ENCODE results near the gene TUBB4A.
A peak's percentile ranks its signal among the peaks of the same experiment; 100 is the strongest.

The TUBB4A gene

DNA sequence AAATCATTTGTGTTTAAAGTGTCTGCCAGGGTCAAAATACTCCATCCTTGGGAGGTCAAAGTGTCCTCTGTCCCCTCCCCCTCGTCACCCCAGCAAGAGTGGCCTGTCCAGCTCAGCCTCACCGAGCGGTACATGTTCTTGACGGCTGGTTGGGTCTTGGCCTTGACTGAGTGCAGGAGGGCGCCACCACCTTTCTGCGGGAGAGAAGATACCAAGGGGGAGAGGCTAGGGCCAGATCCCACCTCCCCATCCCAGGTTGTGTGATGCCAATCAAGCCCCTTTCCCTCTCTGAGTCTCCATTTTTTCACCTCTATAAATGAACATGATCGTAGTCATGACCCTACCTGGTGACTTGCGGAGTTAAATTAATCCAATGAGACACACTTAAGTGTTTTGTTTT lies 31.9 kb downstream of the TUBB4A start:
- no peak for DNase-seq (ENCODE audit: low read depth in 1 of 2, low spot score in 1 of 2)

DNA sequence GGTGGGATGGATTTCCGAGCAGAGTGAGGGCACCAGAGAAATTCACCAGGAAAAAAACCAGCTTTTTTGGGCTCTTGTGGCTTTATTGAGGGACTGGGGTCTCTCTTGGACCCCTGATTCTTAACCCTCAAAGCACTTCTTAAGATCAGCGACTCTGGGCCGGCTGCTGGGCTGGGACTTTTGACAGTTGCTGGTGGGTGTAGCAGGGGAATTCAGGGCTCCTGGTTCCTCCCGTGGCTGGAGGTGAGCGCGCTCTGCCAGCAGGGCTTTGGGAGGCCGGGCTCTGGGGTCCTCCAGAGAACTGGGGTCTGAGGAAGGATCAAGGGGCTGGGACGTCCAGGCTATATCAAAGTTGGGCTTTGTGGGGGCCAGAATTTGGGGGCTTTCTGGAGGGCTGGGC lies 34.7 kb downstream of the TUBB4A start:
- DNase-seq (ENCODE audit: low read depth in 1 of 2, low spot score in 1 of 2), result no peak

DNA sequence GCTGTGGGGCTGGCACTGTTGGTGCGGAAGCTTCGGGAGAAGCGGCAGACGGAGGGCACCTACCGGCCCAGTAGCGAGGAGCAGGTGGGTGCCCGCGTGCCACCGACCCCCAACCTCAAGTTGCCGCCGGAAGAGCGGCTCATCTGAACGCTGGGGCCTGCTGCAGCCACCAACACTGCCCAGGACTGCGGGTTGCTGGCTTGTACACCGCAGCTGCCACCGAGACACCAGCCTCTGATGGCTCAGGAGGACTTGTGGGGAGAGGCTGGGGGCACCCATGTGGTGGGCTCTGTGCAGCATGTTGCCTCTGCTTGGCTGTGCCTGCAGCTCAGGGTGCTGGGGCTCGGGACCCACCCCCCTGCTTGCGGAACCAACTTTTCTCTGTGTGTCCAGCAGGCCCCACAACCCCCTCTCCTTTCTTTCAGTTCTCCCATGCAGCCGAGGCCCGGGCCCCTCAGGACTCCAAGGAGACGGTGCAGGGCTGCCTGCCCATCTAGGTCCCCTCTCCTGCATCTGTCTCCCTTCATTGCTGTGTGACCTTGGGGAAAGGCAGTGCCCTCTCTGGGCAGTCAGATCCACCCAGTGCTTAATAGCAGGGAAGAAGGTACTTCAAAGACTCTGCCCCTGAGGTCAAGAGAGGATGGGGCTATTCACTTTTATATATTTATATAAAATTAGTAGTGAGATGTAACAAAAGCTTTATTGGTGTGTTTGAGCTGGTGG lies 35.4 kb downstream of the TUBB4A start:
- DNase-seq (ENCODE audit: low read depth in 1 of 2, low spot score in 1 of 2), result no peak

DNA sequence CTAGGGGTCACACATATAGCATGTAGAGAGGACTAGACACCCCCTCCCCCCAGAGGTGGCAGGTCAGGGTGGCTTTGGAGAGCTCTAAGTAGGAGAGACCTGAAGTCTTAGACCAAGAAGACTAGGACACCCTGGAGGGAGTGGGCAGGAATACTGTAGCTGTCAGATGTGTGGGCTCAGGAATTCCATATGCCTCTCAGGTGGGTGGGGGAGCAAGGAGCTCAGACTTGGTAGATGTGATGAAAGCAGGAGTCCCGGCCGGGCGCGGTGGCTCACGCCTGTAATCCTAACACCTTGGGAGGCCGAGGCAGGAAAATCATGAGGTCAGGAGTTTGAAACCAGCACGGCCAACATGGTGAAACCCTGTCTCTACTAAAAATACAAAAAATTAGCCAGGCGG lies 36.4 kb downstream of the TUBB4A start:
- DNase-seq (ENCODE audit: low read depth in 1 of 2, low spot score in 1 of 2), result no peak

DNA sequence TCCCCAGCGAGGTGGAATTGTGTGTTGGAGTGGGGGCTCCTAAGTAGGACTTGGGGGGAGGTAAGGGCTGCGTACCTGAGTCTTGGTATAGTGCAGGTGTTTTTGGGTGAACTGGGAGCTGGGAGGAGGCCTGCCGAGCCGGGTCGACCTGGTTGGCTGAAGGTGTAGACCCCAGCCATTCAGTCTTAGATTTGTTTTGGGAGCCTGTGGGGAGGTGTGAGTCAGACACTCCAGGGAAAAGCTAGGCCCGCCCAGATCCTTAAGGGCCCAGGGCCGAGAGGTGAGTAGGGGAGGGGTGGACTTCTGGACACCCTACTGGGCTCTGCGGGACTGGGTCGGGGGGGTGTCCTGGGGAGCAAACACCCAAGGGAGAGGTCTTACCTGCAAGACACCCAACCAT lies 37.1 kb downstream of the TUBB4A start:
- DNase-seq (ENCODE audit: low read depth in 1 of 2, low spot score in 1 of 2), result no peak

DNA sequence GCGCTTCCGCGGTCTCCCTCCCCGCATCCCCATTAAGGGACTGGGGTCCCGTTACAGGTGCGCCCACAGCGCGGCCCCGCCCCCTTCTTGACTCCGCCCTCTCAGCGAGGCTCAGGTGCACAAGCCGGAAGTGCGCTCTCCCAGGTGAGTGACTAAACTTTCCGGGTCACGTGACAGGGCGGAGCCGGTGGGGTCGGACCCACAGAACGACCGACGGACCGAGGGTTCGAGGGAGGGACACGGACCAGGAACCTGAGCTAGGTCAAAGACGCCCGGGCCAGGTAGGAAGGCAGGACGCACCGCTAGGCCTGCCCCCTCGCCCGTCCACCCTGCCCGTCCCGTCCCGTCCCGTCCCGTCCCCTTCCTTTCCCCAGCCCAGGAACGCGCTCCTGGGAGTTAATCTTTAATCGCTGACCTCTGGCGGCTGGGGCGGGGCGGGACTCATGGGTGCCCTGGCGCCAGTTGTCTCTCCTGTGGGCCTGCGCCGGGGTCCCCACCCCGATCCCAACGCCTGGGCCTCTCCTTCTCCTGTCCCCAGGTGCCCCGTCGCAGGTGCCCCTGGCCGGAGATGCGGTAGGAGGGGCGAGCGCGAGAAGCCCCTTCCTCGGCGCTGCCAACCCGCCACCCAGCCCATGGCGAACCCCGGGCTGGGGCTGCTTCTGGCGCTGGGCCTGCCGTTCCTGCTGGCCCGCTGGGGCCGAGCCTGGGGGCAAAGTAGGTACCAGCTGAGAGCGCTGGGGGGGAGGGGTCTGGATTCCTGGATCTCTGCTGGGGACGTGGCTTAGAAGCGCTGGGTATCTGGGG lies 37.8 kb downstream of the TUBB4A start, which contains the start of gene CRB3:
TSS of gene CRB3 (plus strand) at position 202 of the 804 bp plus-strand sequence. CDS start at position 633, 431 bp downstream.
- peak in 1 of 2 donors; percentile 43 for DNase-seq (ENCODE audit: low read depth in 1 of 2, low spot score in 1 of 2)

DNA sequence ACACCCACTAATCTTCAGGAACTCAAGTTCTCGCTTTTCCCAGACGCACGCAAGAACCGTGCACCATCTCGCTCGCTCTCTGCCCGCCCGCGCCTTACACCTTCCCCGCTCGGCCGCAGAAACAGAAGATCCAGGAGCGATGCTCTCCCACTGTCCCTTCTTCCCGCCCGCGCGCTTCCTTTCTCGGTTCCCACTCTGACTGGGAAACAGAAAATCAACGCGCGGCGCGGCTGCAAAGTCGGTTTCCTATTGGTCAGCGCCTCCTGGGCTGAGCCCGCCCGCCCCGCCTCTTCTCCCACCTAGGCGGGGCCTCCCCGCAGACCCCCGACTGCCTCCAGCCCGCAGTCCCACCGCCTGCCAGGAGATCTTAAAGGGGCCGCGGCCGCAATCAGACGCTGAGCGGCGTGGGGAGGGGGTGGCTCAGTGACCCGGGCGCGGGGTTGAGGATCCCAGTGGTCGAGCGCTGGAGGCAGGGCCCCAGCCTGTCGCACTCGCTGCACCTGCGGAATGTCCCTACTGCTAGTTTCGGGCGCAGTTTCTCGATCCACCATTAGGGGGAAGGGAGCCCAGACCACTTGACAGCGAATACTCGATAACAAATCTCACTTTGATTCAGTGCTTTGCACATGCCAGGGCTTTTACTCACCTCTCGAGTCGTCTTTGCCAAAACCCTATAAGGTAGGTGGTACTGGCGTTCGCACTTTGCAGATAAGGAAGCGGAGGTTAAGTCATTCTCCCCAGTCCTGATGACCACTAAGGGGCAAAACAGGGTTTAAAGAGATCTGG lies 41.8 kb downstream of the TUBB4A start:
- DNase-seq (ENCODE audit: low read depth in 1 of 2, low spot score in 1 of 2), result peak; percentile 93 to 95

DNA sequence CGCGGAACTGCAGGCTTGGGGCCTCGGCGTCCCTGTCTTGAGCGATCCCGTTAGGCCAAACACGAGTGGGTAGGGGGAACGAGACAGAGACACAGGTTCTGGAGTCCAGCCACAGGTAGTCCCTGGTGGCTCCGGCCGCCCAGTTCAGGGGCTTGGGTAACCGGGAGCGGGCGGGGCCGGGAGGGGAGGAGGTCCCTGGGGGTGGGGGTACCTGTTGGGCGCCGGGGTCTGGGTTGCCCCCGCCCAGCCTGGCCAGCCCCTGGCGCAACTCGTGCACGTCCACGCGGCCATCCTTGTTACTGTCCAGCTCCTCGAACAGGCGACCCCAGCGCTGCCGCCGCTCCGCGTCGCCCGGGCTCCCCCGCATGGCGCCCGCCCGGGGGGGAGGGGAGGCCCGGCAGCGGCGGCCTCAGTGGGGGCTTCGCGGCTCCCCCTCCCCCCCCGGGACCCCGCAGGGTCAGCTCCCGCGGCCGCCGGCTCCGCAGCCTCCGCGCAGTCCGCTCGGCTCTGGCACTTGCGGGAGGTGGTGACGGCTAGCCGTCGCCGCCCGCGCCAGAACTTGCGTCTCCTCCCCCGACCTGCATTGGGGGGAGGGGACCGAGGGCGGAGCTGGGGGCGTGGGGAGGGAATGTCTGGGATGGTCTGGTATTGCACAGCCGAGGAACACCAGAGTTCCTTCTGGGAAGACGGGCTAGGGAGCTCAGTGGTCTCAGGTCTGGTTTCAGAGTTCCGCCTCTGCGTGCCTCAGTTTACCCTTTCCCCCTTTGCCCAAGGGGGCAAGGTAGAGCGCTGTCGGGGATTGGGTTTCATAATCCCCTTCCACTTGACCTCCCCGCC lies 42.6 kb downstream of the TUBB4A start, which contains the start of gene SLC25A23:
TSS of gene SLC25A23 (minus strand) at position 531 of the 837 bp plus-strand sequence. CDS start at position 367, 164 bp downstream.
- peak; percentile 28 to 34 for DNase-seq (ENCODE audit: low read depth in 1 of 2, low spot score in 1 of 2)

DNA sequence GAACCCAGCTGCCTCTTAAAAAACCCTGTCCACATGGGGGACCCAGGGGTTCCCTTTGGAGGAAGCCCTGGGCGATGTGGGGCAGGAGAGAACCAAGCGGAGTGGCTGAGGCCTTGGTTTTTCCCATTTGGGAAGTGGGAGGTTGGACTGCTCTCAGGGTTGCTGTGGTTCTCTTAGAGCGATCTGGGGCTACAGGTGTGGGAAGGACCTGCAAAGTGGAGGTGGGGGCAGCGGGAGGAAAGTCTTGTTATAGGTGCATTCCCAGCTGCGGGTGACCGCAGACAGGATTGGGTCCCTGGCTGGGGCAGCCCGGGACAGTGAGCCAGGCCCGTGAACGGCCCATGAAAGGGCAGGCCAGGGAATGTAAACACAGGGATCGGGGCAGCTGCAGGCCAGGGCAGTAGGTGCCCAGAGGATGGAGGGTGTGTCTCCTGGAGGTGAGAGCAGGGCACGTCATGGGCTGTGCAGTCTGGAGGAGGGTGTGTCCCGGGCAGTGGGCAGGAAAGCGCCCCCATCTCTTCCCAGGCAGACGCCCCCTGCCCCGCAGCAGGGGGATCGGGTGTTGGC lies 43.3 kb downstream of the TUBB4A start:
- DNase-seq (ENCODE audit: low read depth in 1 of 2, low spot score in 1 of 2), result no peak

DNA sequence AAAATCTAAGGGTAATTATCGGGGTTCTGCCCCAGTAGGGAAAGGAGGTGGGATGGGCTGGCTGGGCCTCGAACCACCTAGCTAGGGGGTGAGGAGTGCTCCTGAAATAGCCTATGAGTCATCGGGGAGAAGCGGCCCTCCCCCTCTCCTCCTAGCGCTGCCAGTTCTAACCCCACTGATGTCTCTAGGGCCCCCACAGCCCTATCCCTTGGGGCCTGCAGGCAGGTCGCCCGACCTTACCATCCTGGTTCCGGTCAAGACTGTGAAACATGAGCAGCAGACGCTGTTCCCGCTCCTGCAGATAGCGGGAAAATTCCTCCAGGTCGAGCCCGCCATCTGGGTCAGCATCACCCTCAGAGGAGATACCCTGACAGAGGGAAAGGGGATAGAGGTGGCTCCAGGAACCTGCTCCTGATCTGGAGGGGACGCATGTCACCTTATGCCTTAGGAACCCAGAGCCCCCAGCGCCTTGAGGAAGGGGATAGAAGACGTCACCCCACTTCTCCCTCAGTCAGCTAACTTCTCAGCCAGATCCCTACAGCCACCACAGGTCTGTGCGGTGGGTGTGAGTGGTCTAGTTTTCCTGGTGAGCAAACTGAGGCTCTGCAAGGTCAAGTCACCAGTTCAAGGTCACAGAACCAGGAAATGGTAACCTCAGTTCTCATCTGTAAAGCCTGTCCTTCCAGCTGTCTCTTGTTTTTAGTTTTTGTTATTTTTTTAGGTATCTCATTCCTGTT lies 44.0 kb downstream of the TUBB4A start:
- DNase-seq (ENCODE audit: low read depth in 1 of 2, low spot score in 1 of 2), result no peak

DNA sequence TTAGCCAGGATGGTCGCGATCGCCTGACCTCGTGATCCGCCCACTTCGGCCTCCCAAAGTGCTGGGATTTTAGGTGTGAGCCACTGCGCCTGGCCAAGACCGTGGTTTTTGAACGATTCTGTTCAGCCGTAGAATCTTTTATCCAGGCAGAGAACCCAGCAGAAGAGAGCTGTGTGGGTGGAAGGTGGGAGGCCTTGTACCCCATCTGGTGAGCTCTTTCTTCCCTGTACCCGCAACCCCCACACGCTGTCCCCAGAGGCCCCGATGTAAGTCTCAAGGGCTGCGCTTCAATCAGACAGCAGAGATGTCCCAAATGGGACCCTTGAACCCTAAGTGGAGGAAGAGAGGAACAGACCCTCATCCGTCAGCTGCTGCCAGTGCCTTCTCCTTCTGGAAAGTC lies 46.2 kb downstream of the TUBB4A start:
- DNase-seq (ENCODE audit: low read depth in 1 of 2, low spot score in 1 of 2), result no peak

DNA sequence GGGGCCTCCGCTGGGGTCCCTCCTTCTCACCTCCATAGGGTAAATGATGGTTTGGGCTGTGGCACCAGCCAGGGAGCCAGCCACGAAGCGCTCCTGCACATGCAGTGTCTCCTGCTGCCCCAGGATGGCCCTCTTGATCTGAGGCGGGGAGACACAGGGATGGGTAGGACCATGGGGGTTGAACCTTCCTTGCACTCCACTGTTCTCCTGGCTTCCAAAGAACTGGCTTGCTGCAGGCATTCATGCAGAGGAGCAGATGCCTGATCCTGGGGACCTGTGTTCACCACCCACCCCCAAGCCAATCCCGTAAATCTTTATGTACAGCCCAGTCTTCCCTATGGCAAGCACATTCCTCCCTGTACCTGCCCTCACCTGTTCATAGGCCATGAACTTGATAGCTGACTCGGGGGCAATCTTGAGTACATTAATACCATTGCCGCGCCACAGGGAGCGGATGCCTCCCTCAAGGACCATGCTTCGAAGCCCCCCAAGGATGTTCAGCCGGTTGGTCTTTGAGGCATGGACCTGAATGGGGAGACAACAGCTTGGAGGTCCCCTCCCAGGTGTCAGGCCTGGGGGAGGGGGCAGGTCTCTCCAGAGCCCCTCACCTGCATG lies 48.1 kb downstream of the TUBB4A start:
- DNase-seq (ENCODE audit: low read depth in 1 of 2, low spot score in 1 of 2), result no peak

DNA sequence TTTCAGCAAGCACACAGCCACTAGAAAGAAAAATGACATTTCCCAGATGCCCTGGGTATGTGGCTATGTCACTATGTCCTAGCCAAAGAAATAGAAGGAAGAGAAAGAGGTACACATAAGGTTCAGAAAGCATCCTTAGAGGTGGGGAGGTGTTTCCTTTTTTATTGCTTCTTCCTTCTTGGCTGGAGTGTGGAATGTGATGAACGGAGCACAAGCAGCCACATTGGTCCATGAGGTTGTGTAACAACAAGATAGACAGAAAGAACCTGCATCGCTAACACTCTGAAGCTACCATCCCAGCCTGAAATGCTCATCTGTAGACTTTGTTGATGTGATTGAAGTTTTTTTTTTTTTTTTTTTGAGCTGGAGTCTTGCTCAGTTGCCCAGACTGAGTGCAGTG lies 49.2 kb downstream of the TUBB4A start:
- DNase-seq (ENCODE audit: low read depth in 1 of 2, low spot score in 1 of 2), result no peak

DNA sequence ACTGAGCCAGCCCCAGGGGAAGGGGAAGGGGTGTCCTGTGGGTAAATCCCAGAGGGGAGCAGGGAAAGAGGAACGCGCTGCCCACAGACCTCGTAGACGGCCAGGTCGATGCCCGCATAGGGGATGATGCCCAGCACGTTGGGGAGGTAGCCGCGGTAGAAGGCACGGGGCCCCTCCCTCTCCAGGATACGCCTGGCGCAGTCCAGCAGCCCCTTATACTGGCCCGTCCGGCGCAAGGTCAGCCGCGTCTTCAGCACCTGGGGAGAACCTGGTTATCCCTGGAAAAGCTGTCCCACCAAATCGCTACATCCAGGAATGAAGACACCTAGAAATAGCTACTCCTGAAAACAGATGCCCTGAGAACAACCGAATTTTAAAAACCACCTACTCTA lies 49.9 kb downstream of the TUBB4A start:
- no peak for DNase-seq (ENCODE audit: low read depth in 1 of 2, low spot score in 1 of 2)

DNA sequence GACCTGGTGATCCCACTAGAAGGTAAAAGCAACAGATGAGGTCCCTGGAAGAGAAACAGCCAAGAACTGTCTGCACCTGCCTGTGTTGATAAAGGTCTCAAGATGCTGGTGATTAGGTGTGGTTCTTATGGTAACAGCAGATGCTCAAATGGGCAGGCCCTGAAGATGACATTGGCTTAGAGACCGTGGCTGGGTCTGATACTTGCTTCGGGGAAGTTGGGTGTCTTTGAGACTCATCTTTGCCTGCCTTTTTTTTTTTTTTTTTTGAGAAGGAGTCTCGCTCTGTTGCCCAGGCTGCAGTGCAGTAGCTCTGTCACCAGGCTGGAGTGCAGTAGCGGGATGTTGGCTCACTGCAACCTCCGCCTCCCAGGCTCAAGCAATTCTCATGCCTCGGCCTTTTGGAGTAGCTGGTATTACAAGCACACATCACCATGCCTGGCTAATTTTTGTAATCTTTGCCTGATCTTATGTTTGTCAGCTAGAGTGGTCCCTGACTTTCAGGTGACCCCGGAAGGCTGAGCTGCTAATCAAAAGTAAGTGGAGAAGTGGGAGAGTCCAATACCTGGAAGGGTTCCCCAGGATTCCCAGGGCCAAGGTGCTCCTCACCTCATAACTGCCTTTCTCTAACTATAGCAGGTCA lies 50.4 kb downstream of the TUBB4A start:
- no peak for DNase-seq (ENCODE audit: low read depth in 1 of 2, low spot score in 1 of 2)

DNA sequence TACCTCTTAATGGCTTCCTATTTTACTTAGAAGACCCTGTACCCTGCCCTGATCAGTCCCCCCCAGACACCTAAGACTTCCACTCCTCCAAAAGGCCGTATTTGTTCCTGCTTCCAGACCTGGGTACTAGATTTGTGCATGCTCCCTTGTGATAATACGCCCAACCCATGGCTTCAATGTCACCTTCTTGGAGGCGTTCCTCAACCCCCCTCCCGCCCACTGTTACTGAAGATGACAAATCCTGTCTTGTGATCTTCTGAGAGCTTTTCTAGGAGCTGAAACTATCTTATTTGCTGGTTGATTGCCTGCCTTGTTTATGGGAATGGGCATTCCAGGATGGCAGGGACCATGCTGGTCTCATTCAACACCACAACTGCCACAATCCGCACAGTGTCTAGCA lies 51.9 kb downstream of the TUBB4A start:
- no peak for DNase-seq (ENCODE audit: low read depth in 1 of 2, low spot score in 1 of 2)

DNA sequence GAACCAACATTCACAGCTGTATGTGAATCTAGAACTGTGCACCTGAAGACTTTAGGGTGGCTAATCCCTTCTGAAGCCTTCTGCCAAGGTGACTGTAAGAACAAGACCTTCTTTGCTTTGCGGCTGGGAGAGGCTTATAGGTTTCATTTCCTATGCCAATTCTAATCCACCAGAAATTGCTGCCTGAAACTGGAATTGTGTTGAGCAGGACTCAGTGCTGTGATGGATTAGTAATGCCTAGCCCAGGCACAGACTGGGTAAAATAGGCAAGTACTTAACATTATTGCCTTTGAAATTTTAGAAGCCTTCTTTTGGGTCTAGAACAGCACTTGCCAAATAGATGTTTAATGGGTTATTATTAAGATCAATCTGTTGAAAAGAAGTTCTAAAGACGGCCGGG lies 54.1 kb downstream of the TUBB4A start:
- no peak for DNase-seq (ENCODE audit: low read depth in 1 of 2, low spot score in 1 of 2)

DNA sequence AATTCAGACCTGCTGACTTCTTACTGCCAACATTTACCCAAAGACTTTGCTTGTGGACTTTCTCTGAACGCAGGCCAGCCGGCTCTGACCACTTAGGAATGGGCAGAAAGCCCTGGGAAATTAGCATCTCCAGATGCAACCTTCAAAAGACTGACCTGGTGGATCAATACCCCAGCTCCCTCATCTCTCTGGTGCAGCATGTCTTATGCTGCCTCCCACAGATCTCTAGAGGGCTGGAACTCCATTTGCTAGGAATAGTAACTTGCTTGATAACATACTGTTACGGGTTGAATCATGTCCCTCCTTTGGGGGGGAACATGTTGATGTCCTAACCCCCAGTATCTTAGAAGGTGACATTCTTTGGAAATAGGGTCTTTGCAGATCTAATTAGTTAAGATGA lies 55.7 kb downstream of the TUBB4A start:
- no peak for DNase-seq (ENCODE audit: low read depth in 1 of 2, low spot score in 1 of 2)

All from activated T-helper 1 cell treated with anti-CD3 and anti-CD28 coated beads, Interleukin-2, amount 50 U/mL, for 16 hours (primary cell).